ENCODE results near the gene KIAA1755. TPM values are rescaled to one million over a fixed set of nuclear protein-coding genes. Genes with fewer than 3 reads are reported as not detected.
"Not testable (repeated sequence)": the region's sequence is repeated elsewhere in the genome, so short reads cannot be mapped to it uniquely, and the experiment has no call there.

KIAA1755 gene
- total RNA-seq, 2 experiments from 2014 or later: not detected

DNA sequence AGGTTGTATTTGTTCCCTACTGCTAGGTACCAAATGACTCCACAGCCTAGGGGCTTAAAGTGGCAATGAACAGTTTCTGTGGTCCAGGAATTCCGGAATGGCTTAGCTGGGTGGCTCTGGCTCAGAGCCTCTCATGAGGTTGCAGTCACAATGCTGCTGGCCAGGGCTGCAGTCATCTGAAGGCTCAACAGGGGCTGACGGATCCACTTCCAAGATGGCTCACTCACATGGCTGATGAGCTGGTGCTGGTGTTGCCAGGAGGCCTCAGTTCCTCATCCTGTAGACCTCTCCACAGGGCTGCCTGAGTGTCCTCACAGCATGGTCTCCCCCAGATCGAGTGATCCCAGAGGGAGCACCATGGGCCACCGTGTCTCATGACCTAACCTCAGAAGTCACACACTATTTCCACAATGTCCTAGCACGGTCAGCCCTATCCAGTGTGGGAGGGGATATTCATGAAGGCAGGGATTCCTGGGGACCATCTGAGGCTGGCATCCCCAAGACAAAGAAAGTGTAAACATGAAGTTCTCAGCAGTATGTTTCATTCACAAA lies 24.4 kb upstream of the KIAA1755 start:
- intact Hi-C loops (cut with DNase I, micrococcal nuclease): no loop called here
- ATAC-seq (no peak), DNase-seq (no peak)
- Mint-ChIP-seq H3K4me3 (no peak overlapping the region), H3K9me3 (ENCODE audit: low read depth) (no peaks in the 10 kb centered on the region), H3K27ac (no peak overlapping the region), H3K4me1 (no peaks in the 10 kb centered on the region), H3K36me3 (ENCODE audit: low read depth) (no peaks in the 10 kb centered on the region), H3K27me3 (peaks cover 17% of the 10 kb centered on the region)
- POLR2A ChIA-PET: interaction anchor here (0.6 kb wide), 1 partner anchor 35 kb away, joined by 5 read pairs; no protein-coding TSS in a partner anchor
- CTCF ChIA-PET: no interaction called here

DNA sequence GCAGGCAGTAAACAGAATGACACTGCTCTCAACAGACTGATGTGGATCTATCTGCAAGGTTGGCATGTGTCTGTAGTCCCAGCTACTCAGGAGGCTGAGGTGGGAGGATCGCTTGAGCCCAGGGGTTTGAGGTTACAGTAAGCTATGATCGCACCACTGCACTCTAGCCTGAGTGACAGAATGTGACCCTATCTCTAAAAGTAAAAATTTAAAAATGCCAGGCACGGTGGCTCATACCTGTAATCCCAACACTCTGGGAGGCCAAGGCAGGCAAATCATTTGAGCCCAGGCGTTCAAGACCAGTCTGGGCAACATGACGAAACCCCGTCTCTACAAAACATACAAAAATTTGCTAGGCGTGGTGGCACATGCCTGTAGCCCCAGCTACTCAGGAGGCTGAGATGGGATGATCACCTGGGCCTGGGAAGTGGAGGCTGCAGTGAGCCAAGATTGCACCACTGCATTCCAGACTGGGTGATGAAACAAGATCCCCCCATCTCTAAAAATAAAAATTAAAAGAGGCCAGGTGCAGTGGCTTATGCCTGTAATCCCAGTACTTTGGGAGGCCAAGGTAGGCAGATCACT lies 23.6 kb upstream of the KIAA1755 start:
- ATAC-seq; H3K27ac Mint-ChIP-seq; H3K4me1 Mint-ChIP-seq; CTCF ChIA-PET; intact Hi-C loops (cut with DNase I, micrococcal nuclease); H3K4me3 Mint-ChIP-seq; DNase-seq; H3K9me3 Mint-ChIP-seq (ENCODE audit: low read depth); H3K36me3 Mint-ChIP-seq (ENCODE audit: low read depth): not testable (repeated sequence)
- H3K27me3 Mint-ChIP-seq: peaks cover 17% of the 10 kb centered on the region
- POLR2A ChIA-PET: interaction anchor here (0.6 kb wide), 1 partner anchor 36 kb away, joined by 5 read pairs; no protein-coding TSS in a partner anchor

DNA sequence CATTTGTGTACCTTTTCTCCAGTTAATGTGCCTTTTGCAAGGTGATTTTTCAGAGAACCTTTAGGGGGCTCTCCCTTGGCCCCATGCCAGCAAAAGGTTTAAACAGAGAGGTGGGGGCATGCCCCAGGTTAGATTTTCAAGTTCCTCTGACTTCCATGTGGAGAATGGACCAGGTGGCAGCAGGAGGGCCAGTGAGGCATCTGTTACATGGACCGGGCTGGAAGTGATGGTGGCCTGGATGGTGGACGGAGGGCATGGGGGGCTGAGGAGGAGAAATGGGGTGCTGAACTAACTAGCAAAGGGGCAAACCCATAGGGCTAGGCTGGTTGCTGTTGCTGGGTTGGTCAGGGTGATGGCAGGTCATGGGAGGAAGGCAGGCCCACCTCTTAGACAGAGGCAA lies 22.7 kb upstream of the KIAA1755 start:
- intact Hi-C loops (cut with DNase I, micrococcal nuclease): no loop called here
- POLR2A ChIA-PET: no interaction called here
- ATAC-seq (no peak), DNase-seq (no peak)
- Mint-ChIP-seq H3K27me3 (peaks cover 17% of the 10 kb centered on the region), H3K9me3 (ENCODE audit: low read depth) (no peaks in the 10 kb centered on the region), H3K36me3 (ENCODE audit: low read depth) (no peaks in the 10 kb centered on the region), H3K4me3 (no peak overlapping the region), H3K4me1 (no peaks in the 10 kb centered on the region), H3K27ac (no peak overlapping the region)
- CTCF ChIA-PET: no interaction called here

DNA sequence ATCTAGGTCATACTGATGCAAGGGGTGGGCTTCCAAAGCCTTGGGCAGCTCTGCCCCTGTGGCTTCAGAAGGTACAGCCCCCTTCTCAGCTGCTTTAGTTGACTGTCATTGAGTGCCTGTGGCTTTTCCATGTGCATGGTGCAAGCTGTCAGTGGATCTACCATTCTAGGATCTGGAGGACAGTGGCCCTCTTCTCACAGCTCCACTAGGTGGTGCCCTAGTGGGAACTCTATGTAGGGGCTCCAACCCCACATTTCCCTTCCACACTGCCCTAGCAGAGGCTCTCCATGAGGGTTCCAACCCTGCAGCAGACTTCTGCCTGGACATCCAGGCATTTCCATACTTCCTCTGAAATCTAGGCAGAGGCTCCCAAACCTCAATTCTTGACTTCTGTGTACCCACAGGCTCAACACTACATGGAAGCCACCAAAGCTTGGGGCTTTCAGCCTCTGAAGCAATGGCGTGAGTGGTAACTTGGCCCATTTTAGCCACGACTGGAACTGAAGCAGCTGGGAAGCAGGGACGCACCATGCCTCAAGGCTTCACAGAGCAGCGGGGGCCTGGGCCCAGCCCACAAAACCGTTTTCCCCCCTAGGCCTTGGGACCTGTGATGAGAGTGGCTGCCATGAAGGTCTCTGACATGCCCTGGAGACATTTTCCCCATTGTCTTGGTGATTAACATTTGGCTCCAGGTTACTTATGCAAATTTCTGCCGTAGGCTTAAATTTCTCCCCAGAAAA lies 20.8 kb upstream of the KIAA1755 start:
- DNase-seq; H3K27ac Mint-ChIP-seq; POLR2A ChIA-PET; CTCF ChIA-PET; H3K36me3 Mint-ChIP-seq (ENCODE audit: low read depth); H3K9me3 Mint-ChIP-seq (ENCODE audit: low read depth); H3K4me1 Mint-ChIP-seq; ATAC-seq; intact Hi-C loops (cut with DNase I, micrococcal nuclease); H3K27me3 Mint-ChIP-seq; H3K4me3 Mint-ChIP-seq: not testable (repeated sequence)

DNA sequence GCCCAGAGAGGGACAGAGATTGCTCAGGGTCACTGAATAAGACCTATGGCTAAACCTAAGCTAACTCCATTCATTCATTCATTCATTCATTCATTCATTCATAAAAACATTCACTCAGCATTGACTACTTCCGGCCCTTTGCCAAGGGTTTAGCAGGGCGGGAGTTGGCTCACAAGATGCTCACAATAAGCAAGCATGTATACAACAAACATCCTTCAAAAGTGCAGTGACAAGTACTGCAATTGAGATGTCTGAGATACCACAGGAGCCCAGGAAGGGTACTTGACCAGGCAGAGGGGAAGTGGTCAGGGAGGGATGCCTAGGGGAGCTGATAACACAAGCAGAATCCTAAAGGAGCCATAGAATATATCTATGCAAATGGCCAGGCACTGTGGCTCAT lies 18.2 kb upstream of the KIAA1755 start:
- CTCF ChIA-PET: interaction anchor here (0.9 kb wide), 1 partner anchor 428 kb away, joined by 3 read pairs; no protein-coding TSS in a partner anchor

DNA sequence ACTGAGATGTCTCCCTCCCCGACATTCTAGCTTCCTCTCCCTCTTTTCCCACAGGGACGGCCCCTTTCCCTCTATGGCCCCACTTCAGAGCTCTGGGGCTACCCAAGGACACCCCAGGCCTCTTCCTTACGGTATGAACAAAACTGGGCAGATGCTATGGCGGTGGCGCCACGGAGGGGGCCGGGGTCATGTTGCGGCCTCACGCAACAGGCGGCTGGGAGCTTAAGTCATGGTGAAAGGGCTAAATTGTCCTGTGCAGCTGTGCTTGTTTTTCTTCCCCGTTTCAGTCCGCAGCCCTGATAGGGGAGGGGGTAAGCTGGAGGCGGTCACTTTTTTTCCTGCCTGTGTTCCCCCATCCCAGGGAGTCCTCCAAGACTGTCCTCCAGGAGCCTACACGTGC lies 17.6 kb upstream of the KIAA1755 start:
- Mint-ChIP-seq H3K4me1 (peaks cover 2% of the 10 kb centered on the region), H3K4me3 (no peak overlapping the region), H3K27ac (no peak overlapping the region), H3K27me3 (no peaks in the 10 kb centered on the region), H3K9me3 (ENCODE audit: low read depth) (no peaks in the 10 kb centered on the region), H3K36me3 (ENCODE audit: low read depth) (no peaks in the 10 kb centered on the region)
- no peak for DNase-seq
- ChIA-PET CTCF (interaction anchor here (0.6 to 0.9 kb wide), 2 partner anchors 428 to 529 kb away, joined by 3 to 4 read pairs; no protein-coding TSS in a partner anchor), POLR2A (no interaction called here)
- intact Hi-C loops (cut with DNase I, micrococcal nuclease): no loop called here
- ATAC-seq: no peak

More for the DNA sequence above, 18.2 kb upstream of the KIAA1755 start:
- Mint-ChIP-seq H3K36me3 (ENCODE audit: low read depth) (no peaks in the 10 kb centered on the region), H3K27me3 (no peaks in the 10 kb centered on the region), H3K27ac (no peak overlapping the region), H3K4me1 (peaks cover 2% of the 10 kb centered on the region), H3K9me3 (ENCODE audit: low read depth) (no peaks in the 10 kb centered on the region), H3K4me3 (no peak overlapping the region)
- no peak for ATAC-seq
- DNase-seq: no peak
- POLR2A ChIA-PET: no interaction called here
- intact Hi-C loops (cut with DNase I, micrococcal nuclease): no loop called here

DNA sequence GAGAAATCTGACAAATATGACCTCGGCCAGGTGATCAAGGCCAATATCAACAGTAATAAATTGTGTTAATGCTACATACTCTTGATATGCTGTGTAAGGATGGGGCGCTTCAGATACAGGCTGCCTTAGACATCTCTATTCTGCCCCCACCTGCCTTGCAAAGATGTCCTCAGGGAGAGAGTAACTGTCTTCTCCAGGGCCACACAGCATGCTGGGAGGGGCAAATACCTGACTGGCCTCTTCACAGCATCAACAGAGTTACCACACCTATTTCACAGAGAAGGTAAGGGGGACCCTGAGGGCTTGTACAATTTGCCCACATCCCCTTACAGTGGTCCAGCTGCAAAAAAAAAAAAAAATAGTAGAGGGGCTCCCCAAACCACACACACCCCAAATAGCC lies 17.2 kb upstream of the KIAA1755 start:
- ChIA-PET POLR2A (no interaction called here), CTCF (no interaction called here)
- no peak for DNase-seq
- no peaks in the 10 kb centered on the region for H3K9me3 Mint-ChIP-seq (ENCODE audit: low read depth)
- ATAC-seq: no peak
- intact Hi-C loops (cut with DNase I, micrococcal nuclease): no loop called here
- H3K4me1 Mint-ChIP-seq: peaks cover 2% of the 10 kb centered on the region
- peaks cover 1% of the 10 kb centered on the region for H3K27me3 Mint-ChIP-seq
- H3K4me3 Mint-ChIP-seq: no peak overlapping the region
- H3K36me3 Mint-ChIP-seq (ENCODE audit: low read depth): no peaks in the 10 kb centered on the region
- H3K27ac Mint-ChIP-seq: no peak overlapping the region

DNA sequence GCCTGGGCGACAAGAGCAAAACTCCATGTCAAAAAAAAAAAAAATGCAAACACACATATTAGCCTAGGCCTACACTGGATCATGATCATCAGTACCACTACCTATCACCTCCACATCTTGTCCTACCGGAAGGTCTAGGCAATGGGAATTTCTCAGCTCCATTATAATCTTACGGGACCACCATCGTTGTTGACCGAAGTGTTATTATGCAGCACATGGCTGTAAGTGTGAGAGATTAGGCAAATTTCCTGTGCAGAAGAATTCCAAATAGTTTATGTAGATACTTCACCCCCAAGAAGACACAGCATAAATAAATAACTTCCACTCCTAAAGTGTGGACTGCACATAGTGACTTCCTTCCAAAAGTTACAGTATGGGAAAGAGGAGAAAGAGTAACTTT lies 16.8 kb upstream of the KIAA1755 start:
- ATAC-seq: no peak
- CTCF ChIA-PET: no interaction called here
- Mint-ChIP-seq H3K4me3 (no peak overlapping the region), H3K36me3 (ENCODE audit: low read depth) (no peaks in the 10 kb centered on the region), H3K9me3 (ENCODE audit: low read depth) (no peaks in the 10 kb centered on the region), H3K4me1 (peaks cover 2% of the 10 kb centered on the region), H3K27ac (no peak overlapping the region), H3K27me3 (peaks cover 2% of the 10 kb centered on the region)
- intact Hi-C loops (cut with DNase I, micrococcal nuclease): no loop called here
- POLR2A ChIA-PET: no interaction called here
- DNase-seq: no peak

DNA sequence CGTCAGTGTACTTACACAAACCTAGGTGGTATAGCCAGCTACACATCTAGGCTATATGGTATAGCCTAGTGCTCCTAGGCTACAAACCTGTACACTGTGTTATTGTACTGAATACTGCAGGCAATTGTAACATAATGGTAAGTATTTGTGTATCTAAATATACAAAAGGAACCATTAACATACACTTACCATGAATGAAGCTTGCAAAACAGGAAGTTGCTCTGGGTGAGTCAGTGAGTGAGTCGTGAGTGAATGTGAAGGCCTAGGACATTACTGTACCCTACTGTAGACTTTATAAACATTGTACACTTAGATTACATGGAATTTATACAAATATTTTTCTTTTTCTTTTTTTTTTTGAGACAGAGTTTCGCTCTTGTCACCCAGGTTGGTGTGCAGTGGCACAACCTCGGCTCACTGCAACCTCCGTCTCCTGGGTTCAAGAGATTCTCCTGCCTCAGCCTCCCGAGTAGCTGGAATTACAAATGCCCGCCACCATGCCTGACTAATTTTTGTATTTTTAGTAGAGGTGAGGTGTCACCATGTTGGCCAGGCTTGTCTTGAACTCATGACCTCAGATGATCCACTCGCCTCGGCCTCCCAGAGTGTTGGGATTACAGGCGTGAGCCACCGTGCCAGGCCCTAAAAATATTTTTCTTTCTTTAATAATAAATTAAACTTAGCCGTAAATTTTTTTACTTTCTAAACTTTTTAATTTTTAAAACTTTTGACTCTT lies 15.4 kb upstream of the KIAA1755 start:
- H3K27me3 Mint-ChIP-seq: peaks cover 7% of the 10 kb centered on the region
- peaks cover 2% of the 10 kb centered on the region for H3K4me1 Mint-ChIP-seq
- no peak overlapping the region for H3K4me3 Mint-ChIP-seq
- DNase-seq (peak; percentile 15), ATAC-seq (no peak)
- POLR2A ChIA-PET: no interaction called here
- no peak overlapping the region for H3K27ac Mint-ChIP-seq
- no peaks in the 10 kb centered on the region for H3K36me3 Mint-ChIP-seq (ENCODE audit: low read depth)
- CTCF ChIA-PET: interaction anchor here (0.6 to 0.7 kb wide), 2 partner anchors 34 to 202 kb away, joined by 3 read pairs; no protein-coding TSS in a partner anchor
- no peaks in the 10 kb centered on the region for H3K9me3 Mint-ChIP-seq (ENCODE audit: low read depth)
- intact Hi-C loops (cut with DNase I, micrococcal nuclease): no loop called here

DNA sequence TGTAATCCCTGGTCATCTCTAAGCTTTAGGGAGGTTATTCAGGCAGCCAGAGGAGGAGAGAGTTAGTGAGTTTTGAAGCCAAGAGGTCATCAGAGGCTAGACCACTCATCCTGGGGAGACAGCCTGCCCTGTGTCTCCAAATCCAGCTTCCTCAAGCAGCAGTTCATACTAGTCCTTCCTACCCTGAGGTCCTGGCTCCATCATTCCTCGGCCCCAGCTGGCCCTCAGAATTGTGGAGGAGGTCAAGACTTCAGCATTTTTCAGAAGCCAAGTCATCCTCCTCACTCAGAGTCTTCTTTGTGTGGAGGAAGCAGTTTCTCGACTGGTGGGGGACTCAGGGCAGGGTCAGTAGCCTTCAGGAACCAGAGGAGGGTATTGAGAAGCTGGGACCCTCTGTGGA lies 12.4 kb upstream of the KIAA1755 start:
- intact Hi-C loops (cut with DNase I, micrococcal nuclease): no loop called here
- H3K9me3 Mint-ChIP-seq (ENCODE audit: low read depth): no peaks in the 10 kb centered on the region
- POLR2A ChIA-PET: no interaction called here

DNA sequence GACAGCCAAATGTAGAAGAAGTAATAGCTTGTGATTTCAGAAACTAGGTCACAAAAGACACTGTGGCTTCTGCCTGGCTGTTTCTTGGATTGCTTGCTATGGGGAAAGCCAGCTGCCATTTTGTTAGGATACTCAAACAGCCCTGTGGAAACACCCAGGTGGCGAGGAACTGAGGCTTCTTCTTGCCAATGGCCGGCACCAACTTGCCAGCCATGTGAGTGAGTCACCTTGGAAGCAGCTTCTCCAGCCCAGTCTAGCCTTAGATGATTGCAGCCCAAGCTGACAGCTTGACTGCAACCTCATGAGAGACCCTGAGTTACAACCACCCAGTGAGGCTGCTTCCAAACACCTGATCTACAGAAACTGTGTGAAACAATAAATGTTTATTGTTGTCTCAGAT lies 11.9 kb upstream of the KIAA1755 start:
- CTCF ChIA-PET: interaction anchor here (0.8 to 1.4 kb wide), 2 partner anchors 31 to 51 kb away, joined by 4 to 5 read pairs; no protein-coding TSS in a partner anchor
- H3K4me1 Mint-ChIP-seq: peaks cover 2% of the 10 kb centered on the region

More for the DNA sequence above, 12.4 kb upstream of the KIAA1755 start:
- no peak overlapping the region for H3K4me3 Mint-ChIP-seq
- CTCF ChIA-PET: interaction anchor here (0.8 to 1.4 kb wide), 2 partner anchors 30 to 51 kb away, joined by 4 to 5 read pairs; no protein-coding TSS in a partner anchor
- no peaks in the 10 kb centered on the region for H3K36me3 Mint-ChIP-seq (ENCODE audit: low read depth)
- peaks cover 2% of the 10 kb centered on the region for H3K4me1 Mint-ChIP-seq
- H3K27ac Mint-ChIP-seq: no peak overlapping the region
- H3K27me3 Mint-ChIP-seq: peaks cover 17% of the 10 kb centered on the region
- no peak for DNase-seq
- ATAC-seq: no peak

More for the DNA sequence above, 11.9 kb upstream of the KIAA1755 start:
- ATAC-seq (no peak), DNase-seq (no peak)
- intact Hi-C loops (cut with DNase I, micrococcal nuclease): no loop called here
- no peaks in the 10 kb centered on the region for H3K36me3 Mint-ChIP-seq (ENCODE audit: low read depth)
- no peak overlapping the region for H3K27ac Mint-ChIP-seq
- H3K9me3 Mint-ChIP-seq (ENCODE audit: low read depth): no peaks in the 10 kb centered on the region
- POLR2A ChIA-PET: no interaction called here
- no peak overlapping the region for H3K4me3 Mint-ChIP-seq
- peaks cover 17% of the 10 kb centered on the region for H3K27me3 Mint-ChIP-seq
